SK-MEL-5 (cell line): ENCODE data around the gene RORB. TPM values are rescaled to one million over a fixed set of nuclear protein-coding genes. Genes with fewer than 3 reads are reported as not detected.
A peak's percentile ranks its signal among the peaks of the same experiment; 100 is the strongest.

Experiments
- DNase-seq: peaks from one replicate; pipeline ENCODE4 v3.0.0-alpha.2; 2016; ENCODE audit warnings: low read depth, low spot score
- in situ Hi-C: cut with HindIII; loops from 2 replicates; pipeline ENCODE4 v1.10.0; 2016; ENCODE audit warnings: low sequenced_read_pairs, high pct_unique_total_duplicates, low pct_unique_long_range_greater_than_20kb
- total RNA-seq: library from RNA; depleted of rRNA; stranded (reverse); fragments of >200 nt; shearing (Covaris generic); gene quantifications from 2 replicates; pipeline ENCODE4 v1.2.3, GENCODE V29; 2014

Gene RORB
- total RNA-seq, 1 experiment from 2014 or later, result not detected

DNA sequence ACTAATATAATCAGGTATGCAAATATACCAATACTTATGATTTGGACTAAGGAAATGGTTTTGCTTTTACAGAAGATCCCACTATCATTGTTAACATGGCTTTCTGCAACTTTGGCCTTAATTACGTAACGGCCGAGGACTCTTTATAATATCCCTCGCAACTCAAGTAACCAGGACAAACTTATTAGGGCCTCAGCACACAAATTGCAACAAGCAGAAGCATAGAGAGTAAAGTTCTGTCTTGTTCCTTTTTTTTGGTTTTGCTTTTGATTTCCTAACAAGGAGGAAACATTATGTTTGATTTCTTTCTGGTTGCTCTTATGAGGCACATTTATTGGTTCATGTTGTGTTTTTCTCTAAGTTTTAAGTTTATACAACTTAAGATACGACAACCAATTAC, 60.4 kb downstream of the RORB start:
- no peak for DNase-seq
- in situ Hi-C loops, result no loop called here

DNA sequence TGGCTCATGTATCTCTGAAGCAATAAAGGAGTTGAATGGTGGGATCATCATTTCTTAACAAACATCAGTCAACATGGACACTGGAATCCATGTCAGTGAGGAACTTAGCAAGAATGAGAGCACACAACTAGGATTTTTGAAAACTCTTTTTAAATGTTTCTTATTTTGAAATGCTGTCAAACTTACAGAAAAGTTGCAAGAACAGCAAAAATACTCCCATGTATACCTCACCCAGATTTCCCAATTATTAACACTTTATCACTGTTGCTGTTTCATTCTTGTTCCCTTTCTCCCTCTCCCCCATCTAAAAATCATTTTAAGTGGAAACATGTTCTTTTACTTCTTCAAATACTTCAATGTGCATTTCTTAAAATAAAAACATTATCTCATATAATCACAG, 65.5 kb downstream of the RORB start:
- in situ Hi-C loops, result no loop called here
- no peak for DNase-seq

DNA sequence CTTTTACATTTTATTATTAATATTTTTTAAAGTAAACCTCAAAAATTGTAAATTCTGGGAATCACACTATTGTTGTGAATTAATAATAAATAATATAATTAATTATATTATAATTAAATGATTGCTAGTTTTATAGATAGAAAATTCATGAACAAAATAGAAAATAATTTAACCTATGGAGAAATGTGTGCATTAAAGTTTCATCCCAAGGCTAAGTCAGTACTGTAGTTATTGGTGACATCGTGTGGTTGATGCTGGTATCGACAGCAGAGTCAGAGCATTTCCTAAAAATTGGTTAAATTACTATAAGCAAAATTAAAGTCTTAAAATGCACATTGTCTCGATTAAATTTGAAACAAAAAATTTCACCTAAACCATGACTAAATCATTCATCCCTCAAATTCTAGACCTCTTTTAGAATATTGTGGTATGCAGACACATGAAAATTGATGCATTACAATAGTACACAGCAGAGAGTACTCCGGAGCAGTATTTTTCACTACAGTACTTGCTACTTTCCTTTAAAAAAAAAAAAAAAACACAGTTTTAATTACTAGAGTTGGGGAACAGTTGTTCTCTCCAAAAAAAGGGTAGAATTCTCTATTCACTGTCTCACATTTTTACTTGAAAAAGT, 73.9 kb downstream of the RORB start:
- in situ Hi-C loops, result no loop called here
- peak; percentile 53 for DNase-seq

DNA sequence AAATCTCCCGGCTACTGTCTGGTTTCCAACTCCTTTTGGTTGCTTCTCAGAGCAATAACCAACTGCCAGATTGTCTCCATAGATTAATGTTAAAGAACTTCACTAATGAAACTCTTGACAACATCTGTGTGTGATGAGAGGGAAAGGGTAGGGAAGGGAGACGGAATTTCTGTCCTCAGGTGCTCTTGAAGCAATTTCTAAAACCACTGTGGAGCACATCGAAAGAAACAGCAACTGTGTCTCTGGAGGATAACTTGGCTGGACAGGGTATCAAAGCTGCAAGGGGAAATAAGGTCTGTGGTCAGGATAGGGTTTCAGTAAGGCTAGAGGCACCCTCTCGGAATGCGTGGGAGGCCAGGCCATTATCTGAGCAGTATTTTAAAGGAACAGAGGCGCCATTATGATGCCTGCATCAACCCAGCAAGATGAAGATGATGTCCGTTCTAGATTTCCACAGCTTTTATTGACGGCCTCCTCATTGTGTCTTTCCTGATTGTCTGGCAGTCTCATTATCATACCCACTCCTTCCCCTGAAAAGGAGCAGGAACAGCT, 76.6 kb downstream of the RORB start:
- DNase-seq, result peak; percentile 11
- in situ Hi-C loops, result no loop called here

DNA sequence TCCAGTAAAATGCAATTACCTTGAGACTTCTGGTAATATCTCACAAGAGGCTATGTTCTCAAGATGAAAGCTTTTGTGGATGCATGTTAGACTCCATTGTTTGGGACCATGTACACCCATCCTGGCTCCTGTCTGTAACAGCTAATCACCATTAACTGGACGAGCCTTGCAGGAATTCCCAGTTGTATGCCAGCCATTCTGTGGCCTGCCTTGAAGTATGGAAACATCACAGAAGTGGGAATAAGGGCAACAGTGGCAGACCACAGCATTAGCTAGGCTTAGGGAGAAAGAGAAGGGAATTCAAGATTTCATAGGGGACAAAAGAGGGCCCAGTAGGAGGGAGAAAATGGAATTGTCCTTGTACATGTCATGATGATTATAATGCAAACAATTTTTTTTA, 79.0 kb downstream of the RORB start:
- in situ Hi-C loops, result no loop called here
- no peak for DNase-seq

DNA sequence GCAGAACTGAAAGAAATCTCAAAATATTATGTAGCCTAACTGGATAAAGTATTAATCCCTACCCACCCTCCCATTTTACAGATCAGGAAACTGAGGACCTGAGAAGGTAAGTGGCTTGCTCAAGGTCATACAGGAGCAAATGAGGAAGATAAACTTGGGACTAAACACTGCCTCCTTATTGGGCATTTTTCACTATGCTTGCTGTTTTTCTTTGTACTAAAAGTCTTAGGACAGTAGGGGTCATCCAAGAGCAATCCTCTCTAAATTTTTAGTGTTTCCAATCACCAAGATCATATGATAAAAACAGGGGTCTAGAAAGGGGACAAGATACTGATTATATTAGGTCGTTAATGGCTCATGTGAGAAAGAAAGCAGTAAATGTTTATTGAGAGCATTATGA, 80.8 kb downstream of the RORB start:
- DNase-seq, result peak; percentile 50
- in situ Hi-C loops, result no loop called here

DNA sequence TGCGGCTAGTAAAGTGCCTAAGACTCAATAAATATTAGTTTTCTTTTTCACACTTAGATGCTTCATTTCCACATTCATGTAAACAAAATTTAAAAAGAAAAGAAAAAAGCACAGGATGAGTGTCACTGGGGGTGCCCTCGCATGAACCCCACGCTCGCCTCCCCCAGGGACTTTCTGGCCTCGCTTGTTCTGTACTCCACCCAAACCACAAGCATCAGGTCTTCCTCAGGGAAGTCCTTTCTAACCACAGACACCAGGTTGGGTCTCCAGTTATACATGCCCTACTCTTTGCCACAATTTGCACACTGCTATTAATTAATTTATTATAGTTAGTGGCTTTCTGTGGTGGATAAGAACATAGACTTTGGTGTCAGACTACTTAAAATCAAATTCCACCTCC, 92.4 kb downstream of the RORB start:
- in situ Hi-C loops, result no loop called here
- DNase-seq, result no peak

DNA sequence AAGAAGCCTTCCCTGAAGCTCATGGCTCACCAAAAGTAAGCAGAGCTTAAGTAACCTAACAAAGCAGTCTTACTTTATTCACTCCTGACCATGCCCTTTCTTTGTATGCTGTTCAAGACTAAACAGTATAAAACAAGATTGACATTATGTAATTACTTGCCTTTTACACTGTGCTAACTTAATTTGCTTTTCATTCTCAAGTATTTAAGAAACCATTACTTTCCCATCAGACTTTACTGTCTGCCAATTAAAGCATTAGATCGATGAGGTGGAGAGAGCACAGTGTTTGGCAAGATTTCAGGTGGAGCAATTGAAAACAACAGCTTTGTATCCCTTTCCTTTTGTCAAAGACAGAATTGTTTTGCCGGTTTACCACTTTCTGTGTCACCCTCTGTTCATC, 98.2 kb downstream of the RORB start:
- DNase-seq, result no peak
- in situ Hi-C loops, result no loop called here

DNA sequence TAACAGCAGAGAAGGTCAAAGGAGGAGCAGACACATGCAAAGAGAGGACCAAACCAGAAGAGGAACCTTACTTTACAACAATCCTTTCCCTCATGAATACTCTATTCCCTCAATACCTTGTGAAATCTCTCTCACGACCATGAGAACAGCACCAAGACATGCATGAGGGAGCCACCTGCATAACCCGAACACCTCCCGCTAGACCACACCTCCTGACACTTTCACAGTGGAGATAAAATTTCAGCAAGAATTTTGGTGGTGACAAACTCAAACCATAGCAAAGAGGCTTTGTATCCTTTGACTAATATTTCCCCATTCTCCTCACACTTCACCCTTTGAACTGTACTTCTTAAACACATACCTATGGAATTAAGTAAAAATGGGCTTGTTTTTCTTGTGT, 101.7 kb downstream of the RORB start:
- in situ Hi-C loops, result no loop called here
- DNase-seq, result no peak

DNA sequence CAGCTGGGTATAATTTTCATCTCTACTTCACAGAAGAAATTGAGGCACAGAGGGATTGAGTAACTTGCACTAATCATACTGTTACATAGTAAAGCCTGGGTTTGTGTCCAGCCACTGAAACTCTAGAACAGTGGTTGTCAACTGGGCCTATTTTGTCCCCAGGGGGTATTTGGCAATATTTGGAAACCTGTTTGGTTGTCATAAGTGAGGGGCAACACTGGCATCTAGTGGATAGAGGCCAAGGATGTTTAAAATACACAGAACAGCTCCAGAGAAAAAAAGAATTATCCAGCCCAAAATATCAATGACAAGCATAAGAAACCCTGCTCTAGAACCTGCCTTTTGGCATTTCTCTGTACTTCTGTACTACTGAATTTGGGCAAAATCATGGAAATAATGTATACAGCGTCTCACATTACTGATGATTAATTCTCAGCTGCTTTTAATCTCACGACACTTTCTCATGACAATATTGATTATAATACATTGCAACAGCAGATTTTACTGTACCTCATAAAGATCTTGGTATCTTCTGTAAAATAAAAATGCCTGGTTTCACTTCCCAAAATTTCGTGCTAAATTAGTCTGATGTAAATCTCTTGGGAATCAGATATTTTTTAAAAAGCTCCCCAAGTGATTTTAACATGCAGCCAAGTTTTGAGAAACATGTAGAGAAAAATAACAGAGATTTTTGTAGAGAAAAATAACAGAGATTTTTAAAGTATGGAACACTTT, 112.7 kb downstream of the RORB start:
- in situ Hi-C loops, result no loop called here
- peak; percentile 40 for DNase-seq

DNA sequence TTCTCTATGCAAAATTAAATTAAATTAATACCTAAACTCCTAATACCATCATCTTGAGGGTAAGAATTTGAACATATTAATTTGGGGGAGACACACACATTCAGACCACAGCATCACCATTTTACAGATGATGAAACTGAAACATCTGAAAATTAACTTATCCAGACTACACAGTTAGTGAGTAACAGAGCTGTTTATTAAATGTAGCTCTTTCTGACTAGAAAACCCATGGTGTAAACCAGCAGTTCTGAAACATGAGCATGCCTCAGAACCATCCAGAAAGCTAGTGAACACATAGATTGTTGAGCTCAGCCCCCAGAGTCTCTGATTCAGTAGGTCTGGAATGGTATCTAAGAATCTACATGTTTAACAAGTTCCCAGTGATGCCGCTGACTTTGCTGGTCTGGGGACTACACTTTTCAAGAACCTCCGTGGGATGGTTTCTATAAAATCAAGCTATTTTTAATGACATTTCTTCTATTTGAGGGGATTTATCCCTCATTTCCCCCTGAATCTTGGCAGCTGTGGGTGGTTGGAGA, 113.5 kb downstream of the RORB start:
- DNase-seq, result no peak
- in situ Hi-C loops, result no loop called here

DNA sequence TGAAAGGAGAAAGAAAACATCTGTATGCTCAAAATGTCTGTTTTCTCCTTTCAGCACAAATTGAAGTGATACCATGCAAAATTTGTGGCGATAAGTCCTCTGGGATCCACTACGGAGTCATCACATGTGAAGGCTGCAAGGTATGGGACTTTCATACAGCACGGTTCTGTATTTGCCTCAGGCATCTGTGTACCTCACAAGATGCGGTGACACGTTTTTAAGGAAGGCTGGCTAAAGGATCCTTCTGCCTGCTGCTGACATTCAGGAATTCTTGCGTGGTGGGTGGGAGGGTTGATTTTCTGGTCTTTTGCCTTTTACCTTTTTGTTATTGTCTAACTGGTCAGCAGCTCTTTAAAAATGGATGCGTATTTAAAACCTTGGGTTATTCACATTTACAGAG, 133.1 kb downstream of the RORB start:
- in situ Hi-C loops, result no loop called here

DNA sequence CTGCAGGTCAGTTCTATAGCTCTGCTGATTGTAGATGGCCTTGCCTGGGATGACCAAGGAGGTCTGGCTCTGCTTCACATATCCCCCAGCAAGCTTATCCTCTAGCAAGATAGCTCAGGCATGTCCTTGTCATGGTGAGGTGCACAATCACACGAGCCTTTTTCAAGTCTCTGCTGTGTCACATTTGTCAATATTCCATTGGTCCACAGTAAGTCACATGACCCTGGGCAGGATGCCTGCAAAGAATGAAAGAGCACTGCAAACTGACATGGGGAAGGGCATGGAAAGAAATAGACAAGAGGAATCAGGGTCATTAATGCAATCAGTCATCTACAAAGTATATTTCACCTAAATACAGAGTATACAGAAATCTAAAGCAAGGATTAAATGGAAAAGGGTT, 142.0 kb downstream of the RORB start:
- DNase-seq, result no peak
- in situ Hi-C loops, result no loop called here

More for the DNA sequence above, 133.1 kb downstream of the RORB start:
- DNase-seq, result no peak

DNA sequence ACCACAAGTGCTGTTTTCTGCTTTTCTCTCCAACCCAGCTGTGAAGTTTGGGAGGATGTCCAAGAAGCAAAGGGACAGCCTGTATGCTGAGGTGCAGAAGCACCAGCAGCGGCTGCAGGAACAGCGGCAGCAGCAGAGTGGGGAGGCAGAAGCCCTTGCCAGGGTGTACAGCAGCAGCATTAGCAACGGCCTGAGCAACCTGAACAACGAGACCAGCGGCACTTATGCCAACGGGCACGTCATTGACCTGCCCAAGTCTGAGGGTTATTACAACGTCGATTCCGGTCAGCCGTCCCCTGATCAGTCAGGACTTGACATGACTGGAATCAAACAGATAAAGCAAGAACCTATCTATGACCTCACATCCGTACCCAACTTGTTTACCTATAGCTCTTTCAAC, 145.2 kb downstream of the RORB start:
- in situ Hi-C loops, result no loop called here

DNA sequence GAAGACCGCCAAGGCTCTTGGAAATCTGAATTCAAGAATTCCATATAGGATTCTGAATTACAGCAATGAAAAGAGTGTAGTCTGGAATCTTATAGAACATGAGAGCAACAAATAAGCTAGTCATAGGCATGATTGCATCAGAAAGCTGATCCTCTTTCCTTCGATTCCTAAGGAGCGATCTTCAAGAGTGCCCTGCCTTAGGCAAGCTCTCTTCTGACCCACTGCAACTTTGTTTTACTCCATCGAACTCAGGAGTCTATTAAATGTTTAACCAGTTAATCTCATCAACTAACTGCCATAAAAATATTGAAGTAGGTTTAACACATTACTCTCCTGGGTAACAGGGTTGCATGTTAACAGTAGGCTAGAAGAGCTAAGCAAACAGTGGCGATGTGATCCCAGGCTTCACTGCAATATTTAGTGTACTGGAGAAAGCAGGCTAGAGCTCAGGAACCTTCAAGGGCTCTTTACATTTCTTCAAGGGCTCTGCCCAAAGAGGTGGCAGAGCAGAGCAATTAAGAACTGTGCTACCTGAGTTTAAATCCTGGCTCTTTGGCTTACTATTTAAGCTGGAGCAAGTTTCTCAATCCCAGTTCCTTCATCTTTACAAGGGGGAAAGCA, 146.3 kb downstream of the RORB start:
- in situ Hi-C loops, result no loop called here
- no peak for DNase-seq

More for the DNA sequence above, 145.2 kb downstream of the RORB start:
- DNase-seq, result no peak

DNA sequence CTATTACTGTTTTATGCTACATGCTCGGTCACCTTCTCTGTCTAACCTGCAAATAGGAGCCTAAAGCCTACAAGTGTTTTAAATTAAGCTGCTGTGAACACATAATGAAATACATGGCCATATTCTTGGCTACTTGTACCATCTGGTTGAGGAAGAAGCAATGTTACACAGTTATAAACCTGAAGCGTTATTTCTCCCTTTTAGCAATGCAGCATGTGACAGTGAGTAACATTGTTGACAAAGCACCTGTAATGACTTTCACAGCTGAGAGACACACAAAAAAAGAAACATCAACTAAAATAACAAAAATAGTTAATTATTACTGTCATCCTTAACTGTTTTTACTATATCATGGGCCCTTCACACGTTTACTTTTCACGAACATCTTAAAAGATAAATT, 146.9 kb downstream of the RORB start:
- no peak for DNase-seq
- in situ Hi-C loops, result no loop called here

DNA sequence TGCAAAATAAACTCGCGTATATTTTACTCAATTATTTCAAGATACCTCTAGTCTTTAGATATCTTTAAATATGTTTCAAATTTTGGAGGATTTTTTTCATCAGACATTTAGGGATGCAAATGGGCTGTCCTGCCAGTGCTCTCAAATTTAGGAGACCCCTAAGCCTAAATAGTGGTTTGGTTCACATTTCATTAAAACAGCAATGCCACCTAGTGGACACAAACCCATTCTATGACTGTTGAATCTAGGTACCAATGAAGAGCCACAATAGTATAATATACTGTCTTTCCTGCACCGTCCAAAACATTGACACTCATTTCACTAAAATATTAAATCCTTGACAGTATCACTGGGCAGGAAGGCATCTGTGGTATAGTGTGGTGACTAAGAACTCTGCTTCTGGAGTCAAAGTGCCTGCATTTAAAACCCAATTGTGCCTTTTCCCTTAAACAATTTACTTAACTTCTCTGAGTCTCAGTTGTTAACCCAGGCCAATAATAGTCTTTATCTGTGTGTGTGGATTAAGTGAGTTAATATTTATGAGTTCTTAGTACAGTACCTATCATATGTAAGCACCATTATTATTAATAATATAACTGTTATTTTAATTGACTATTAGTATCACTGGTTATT, 148.0 kb downstream of the RORB start:
- in situ Hi-C loops, result no loop called here

DNA sequence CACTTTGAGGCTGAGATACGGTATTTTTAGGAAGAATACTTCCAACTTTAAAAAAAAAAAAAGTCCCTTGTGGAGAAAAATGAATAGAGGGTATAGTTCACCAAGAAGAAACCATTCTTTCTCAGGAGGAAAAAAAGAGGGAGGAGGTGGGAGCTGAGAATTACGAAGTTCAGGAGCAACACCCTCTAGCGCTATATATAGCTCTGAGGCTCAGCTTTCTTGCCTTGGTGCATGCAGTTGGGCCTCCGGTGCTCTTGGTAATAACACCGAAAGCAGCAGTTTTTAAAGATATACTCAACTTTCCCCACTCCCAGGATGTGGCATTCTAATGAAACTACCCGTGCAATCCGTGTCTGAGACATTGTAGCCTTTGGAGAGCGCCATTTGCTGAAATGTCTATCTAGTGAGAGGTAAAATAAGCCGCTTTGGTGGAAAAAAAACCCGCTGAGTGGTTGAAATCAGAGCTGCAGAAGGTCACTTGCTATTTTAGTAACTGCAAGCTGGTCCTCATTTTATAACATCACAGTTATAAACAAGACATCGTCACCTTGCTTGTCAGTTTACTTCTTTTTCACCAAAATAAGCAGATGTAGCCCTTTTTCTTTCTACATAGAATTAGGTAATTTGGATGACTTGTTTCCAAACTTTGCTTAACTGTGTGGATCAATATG, 156.4 kb downstream of the RORB start:
- in situ Hi-C loops, result no loop called here
- DNase-seq, result no peak

More for the DNA sequence above, 148.0 kb downstream of the RORB start:
- peak; percentile 64 for DNase-seq
